ENCODE data around the gene EDN2. TPM values are rescaled to one million over a fixed set of nuclear protein-coding genes. Genes with fewer than 3 reads are reported as not detected.

EDN2 gene
- total RNA-seq, 2 experiments from 2014 or later = not detected

DNA sequence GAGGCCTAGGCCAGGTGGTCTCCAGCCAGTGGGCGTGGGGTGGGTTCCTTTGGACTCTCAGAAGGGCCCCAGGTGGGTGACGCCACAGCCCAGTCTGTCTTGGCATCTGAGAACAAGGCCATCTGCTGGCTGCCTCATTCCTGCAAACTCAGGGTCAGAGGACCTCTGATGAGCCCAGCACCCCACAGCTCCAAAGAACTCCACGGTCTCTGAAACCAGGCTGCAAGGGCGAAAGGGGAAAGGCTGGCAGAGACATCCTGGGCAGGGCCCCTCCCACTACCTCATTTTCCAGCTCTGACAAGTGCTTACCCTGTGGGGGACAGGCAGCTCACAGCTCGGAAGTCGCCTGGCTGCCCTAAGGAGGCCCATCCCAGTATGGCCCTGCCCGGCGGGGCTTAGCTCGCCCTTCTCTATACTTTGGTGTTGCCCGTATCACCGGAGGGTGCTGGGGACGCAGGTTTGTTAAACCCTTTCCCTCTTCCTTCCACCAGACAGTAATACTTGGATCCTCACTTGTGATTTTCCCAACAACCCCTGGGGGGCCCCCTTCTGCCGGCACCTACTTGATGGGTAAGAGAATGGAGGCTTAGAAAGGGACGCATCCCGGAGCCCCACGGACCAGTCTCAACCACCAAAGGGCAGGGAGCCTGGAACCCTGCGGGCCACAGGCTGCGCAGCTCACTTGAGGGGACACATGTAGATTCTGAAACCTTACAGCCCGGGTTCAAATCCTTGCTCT is 10.9 kb upstream of the EDN2 start:
- POLR2A ChIA-PET = no interaction called here

DNA sequence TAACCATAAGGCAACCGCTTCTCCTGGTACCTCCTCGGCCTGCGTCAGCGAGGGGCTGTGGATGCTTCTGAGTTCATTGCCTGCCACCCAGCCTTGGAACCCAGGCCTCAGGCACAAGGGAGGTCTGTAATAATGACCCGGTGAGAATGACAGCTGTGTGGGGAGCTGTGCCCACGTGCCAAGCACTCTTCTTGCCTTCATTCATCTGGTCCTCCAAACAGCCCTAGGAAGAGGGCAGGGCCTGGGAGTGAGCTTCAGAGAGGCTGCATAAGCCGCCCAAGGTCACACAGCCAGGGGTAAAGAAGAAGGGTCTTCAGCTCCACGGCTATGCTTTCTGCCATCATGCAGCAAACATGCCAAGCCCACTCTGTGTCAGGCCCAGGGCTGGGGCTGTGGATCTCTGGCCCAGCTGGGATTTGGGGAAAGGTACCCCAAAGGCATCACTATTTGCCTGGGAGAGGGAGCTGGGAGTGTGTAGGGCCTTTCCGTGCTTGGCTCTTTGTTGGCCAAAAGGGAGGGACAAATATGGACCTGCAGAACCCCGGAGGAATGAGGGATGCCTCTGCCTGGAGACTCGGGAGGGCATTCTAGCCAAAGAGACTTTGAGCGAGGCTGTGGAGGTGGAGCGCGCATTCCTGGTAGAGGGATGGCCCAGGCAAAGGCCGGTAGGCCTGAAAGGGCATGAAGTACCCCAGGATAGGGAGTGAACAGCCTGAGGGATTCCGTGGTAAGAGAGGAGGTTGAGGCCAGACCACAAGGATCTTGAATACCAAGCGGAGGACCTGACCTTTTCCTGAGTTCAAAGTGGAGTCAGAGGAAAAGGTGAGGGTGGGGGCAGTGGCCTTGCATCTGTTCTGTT is 10.1 kb upstream of the EDN2 start:
- TF ChIP-seq, protein P1, sequence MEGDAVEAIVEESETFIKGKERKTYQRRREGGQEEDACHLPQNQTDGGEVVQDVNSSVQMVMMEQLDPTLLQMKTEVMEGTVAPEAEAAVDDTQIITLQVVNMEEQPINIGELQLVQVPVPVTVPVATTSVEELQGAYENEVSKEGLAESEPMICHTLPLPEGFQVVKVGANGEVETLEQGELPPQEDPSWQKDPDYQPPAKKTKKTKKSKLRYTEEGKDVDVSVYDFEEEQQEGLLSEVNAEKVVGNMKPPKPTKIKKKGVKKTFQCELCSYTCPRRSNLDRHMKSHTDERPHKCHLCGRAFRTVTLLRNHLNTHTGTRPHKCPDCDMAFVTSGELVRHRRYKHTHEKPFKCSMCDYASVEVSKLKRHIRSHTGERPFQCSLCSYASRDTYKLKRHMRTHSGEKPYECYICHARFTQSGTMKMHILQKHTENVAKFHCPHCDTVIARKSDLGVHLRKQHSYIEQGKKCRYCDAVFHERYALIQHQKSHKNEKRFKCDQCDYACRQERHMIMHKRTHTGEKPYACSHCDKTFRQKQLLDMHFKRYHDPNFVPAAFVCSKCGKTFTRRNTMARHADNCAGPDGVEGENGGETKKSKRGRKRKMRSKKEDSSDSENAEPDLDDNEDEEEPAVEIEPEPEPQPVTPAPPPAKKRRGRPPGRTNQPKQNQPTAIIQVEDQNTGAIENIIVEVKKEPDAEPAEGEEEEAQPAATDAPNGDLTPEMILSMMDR (IDR thresholded peaks at IDR 0.05) = no peak
- Mint-ChIP-seq H3K4me1 (ENCODE audit: low read depth) (peaks cover 4% of the 10 kb centered on the region), H3K36me3 (ENCODE audit: low read depth) (no peaks in the 10 kb centered on the region), H3K27me3 (peaks cover 34% of the 10 kb centered on the region), H3K9me3 (no peaks in the 10 kb centered on the region), H3K27ac (no peak overlapping the region), H3K4me3 (no peak overlapping the region)
- peaks cover 14% of the 10 kb centered on the region for H3K4me1 ChIP-seq (ENCODE audit: insufficient read depth, low read length)
- peaks cover 10 to 21% of the 10 kb centered on the region in 2 experiments for H3K27me3 ChIP-seq (ENCODE audit: control insufficient read depth in 1 of 2, insufficient read depth in 2 of 2, low read length in 2 of 2)
- intact Hi-C loops (cut with DNase I, micrococcal nuclease) = no loop called here
- ChIA-PET CTCF (no interaction called here), POLR2A (no interaction called here)
- no peak overlapping the region for H3K4me3 ChIP-seq (ENCODE audit: low read length)
- peaks cover 0 to 7% of the 10 kb centered on the region in 2 experiments for H3K9me3 ChIP-seq (ENCODE audit: control insufficient read depth in 1 of 2, insufficient read depth in 1 of 2, low read length in 2 of 2)
- no peak overlapping the region for H3K27ac ChIP-seq (ENCODE audit: low read depth in 1 of 2, low read length in 2 of 2)
- ATAC-seq (ENCODE audit: poor library complexity) = no peak
- DNase-seq = no peak
- no peaks in the 10 kb centered on the region for H3K36me3 ChIP-seq (ENCODE audit: insufficient read depth, low read length)

More for the DNA sequence above, 10.9 kb upstream of the EDN2 start:
- Mint-ChIP-seq H3K9me3 (no peaks in the 10 kb centered on the region), H3K4me1 (ENCODE audit: low read depth) (peaks cover 4% of the 10 kb centered on the region), H3K27me3 (peaks cover 34% of the 10 kb centered on the region), H3K4me3 (no peak overlapping the region), H3K36me3 (ENCODE audit: low read depth) (no peaks in the 10 kb centered on the region), H3K27ac (no peak overlapping the region)
- H3K36me3 ChIP-seq (ENCODE audit: insufficient read depth, low read length) = no peaks in the 10 kb centered on the region
- CTCF ChIA-PET = no interaction called here
- ATAC-seq (ENCODE audit: poor library complexity) (no peak), DNase-seq (no peak)
- peaks cover 0 to 7% of the 10 kb centered on the region in 2 experiments for H3K9me3 ChIP-seq (ENCODE audit: control insufficient read depth in 1 of 2, insufficient read depth in 1 of 2, low read length in 2 of 2)
- TF ChIP-seq, protein P1 (IDR thresholded peaks at IDR 0.05) = no peak
- H3K27ac ChIP-seq (ENCODE audit: low read depth in 1 of 2, low read length in 2 of 2) = no peak overlapping the region
- peaks cover 10 to 18% of the 10 kb centered on the region in 2 experiments for H3K27me3 ChIP-seq (ENCODE audit: control insufficient read depth in 1 of 2, insufficient read depth in 2 of 2, low read length in 2 of 2)
- intact Hi-C loops (cut with DNase I, micrococcal nuclease) = no loop called here
- H3K4me1 ChIP-seq (ENCODE audit: insufficient read depth, low read length) = peaks cover 14% of the 10 kb centered on the region
- no peak overlapping the region for H3K4me3 ChIP-seq (ENCODE audit: low read length)

DNA sequence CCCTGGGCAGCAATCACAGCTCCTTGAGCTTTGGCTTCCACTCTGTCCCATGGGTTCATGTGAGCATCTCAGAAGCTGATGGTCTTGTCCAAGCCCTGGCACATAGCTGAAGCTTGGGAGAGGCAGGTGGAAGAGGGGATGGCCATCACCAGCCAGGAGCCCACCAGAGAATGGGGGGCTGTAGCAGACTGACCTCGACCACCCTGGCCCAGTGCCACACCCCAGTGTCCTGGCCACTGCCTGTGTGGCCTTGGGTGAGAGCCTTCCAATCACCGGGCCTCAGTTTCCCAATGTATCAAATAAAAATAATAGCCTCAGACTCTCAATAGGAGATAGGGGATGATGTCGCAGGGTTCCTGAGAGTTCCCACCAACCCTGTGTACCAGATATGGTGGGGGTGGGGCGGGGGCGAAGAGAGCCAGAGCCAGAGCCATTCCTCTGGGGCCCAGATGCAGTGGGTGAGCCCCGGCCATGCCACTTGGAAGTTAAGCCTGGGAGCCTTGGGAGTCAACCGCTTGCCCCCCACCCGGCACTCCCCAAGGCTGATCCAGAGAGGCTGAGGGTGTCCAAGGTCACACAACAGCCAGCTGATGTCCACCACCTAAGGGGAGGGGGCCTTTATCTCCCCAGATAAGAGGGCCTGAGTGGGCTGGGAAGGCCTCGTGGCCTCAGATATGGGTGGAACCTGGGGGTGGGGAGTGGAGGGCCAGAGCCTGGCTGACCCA is 9.3 kb upstream of the EDN2 start:
- Histone ChIP-seq H3K27me3 (ENCODE audit: control insufficient read depth in 1 of 2, insufficient read depth in 2 of 2, low read length in 2 of 2) (peaks cover 10 to 21% of the 10 kb centered on the region in 2 experiments), H3K36me3 (ENCODE audit: insufficient read depth, low read length) (no peaks in the 10 kb centered on the region), H3K9me3 (ENCODE audit: control insufficient read depth in 1 of 2, insufficient read depth in 1 of 2, low read length in 2 of 2) (peaks cover 0 to 7% of the 10 kb centered on the region in 2 experiments), H3K4me3 (ENCODE audit: low read length) (no peak overlapping the region), H3K27ac (ENCODE audit: low read depth in 1 of 2, low read length in 2 of 2) (no peak overlapping the region), H3K4me1 (ENCODE audit: insufficient read depth, low read length) (peaks cover 14% of the 10 kb centered on the region)
- POLR2A ChIA-PET = no interaction called here
- TF ChIP-seq, protein P1 (IDR thresholded peaks at IDR 0.05) = no peak
- H3K27ac Mint-ChIP-seq = no peak overlapping the region
- H3K9me3 Mint-ChIP-seq = no peaks in the 10 kb centered on the region
- DNase-seq (no peak), ATAC-seq (ENCODE audit: poor library complexity) (no peak)
- peaks cover 34% of the 10 kb centered on the region for H3K27me3 Mint-ChIP-seq
- H3K4me1 Mint-ChIP-seq (ENCODE audit: low read depth) = peaks cover 4% of the 10 kb centered on the region
- intact Hi-C loops (cut with DNase I, micrococcal nuclease) = no loop called here
- CTCF ChIA-PET = no interaction called here
- no peak overlapping the region for H3K4me3 Mint-ChIP-seq
- no peaks in the 10 kb centered on the region for H3K36me3 Mint-ChIP-seq (ENCODE audit: low read depth)

Data from CD4-positive, alpha-beta T cell (primary cell).